Esophagus mucosa (tissue), 1 donor: ENCODE data around the gene FXR2. TPM values are rescaled to one million over a fixed set of nuclear protein-coding genes. Genes with fewer than 3 reads are reported as not detected.

Experiments used
- ATAC-seq: fragments of 200-7000 bp; cut with Tn5 transposase; one replicate; pipeline ENCODE4 v1.9.1; 2020
- total RNA-seq: library from RNA; stranded (reverse); gene quantifications from one replicate; pipeline ENCODE4 v1.2.4, GENCODE V29; 2023
- donor health status: DM: yes; HTN: yes; CAD: no.

The FXR2 gene
- total RNA-seq, 1 donor from 2014 or later, result 17.0 TPM

GRCh38 chr17:7569571-7569970 lies 45.1 kb downstream of the FXR2 start:
- no peak for ATAC-seq

- no peak for ATAC-seq
These were observed 51.4 kb downstream of the FXR2 start for GRCh38 chr17:7563115-7563869.

- ATAC-seq, result no peak
These were observed 52.5 kb downstream of the FXR2 start for GRCh38 chr17:7562208-7562605.

GRCh38 chr17:7561589-7562207 lies 53.0 kb downstream of the FXR2 start, which contains the start of gene SENP3:
TSS of gene SENP3 (plus strand) at chr17:7561919. CDS start at chr17:7563077, 1,158 bp downstream.
- peak; percentile 85 for ATAC-seq

- peak; percentile 80 for ATAC-seq
These were observed 53.6 kb downstream of the FXR2 start for GRCh38 chr17:7561028-7561575.

GRCh38 chr17:7560172-7561027 lies 54.3 kb downstream of the FXR2 start:
- peak; percentile 43 for ATAC-seq

GRCh38 chr17:7559320-7560171 lies 55.2 kb downstream of the FXR2 start:
- ATAC-seq, result no peak

- ATAC-seq, result peak; percentile 2
These were observed 56.0 kb downstream of the FXR2 start, which contains the start of gene TNFSF13 for GRCh38 chr17:7558544-7559319. TSS of gene TNFSF13 (plus strand) at chr17:7558750. CDS start at chr17:7559040, 290 bp downstream.

GRCh38 chr17:7557775-7558543 lies 56.7 kb downstream of the FXR2 start:
- ATAC-seq, result peak; percentile 65

- ATAC-seq, result no peak
These were observed 57.4 kb downstream of the FXR2 start for GRCh38 chr17:7557147-7557764.

- no peak for ATAC-seq
These were observed 58.1 kb downstream of the FXR2 start for GRCh38 chr17:7556627-7557026.

- no peak for ATAC-seq
These were observed 59.3 kb downstream of the FXR2 start for GRCh38 chr17:7555320-7555948.

- no peak for ATAC-seq
These were observed 61.3 kb downstream of the FXR2 start for GRCh38 chr17:7553356-7553755.

GRCh38 chr17:7552621-7553051 lies 62.1 kb downstream of the FXR2 start:
- no peak for ATAC-seq

- no peak for ATAC-seq
These were observed 63.3 kb downstream of the FXR2 start for GRCh38 chr17:7551396-7551795.

- ATAC-seq, result no peak
These were observed 64.4 kb downstream of the FXR2 start for GRCh38 chr17:7550344-7550743.

- ATAC-seq, result peak; percentile 66
These were observed 65.2 kb downstream of the FXR2 start for GRCh38 chr17:7549401-7550055.

GRCh38 chr17:7548585-7549400 lies 65.9 kb downstream of the FXR2 start, which contains the start of gene TNFSF12:
TSS of gene TNFSF12 (plus strand) at chr17:7549058. CDS start at chr17:7549154, 96 bp downstream.
- ATAC-seq, result peak; percentile 55
